ENCODE data around the gene GEMIN5. TPM values are rescaled to one million over a fixed set of nuclear protein-coding genes. Genes with fewer than 3 reads are reported as not detected.

The GEMIN5 gene
- total RNA-seq, 1 experiment from 2014 or later, result 35.8 TPM

DNA sequence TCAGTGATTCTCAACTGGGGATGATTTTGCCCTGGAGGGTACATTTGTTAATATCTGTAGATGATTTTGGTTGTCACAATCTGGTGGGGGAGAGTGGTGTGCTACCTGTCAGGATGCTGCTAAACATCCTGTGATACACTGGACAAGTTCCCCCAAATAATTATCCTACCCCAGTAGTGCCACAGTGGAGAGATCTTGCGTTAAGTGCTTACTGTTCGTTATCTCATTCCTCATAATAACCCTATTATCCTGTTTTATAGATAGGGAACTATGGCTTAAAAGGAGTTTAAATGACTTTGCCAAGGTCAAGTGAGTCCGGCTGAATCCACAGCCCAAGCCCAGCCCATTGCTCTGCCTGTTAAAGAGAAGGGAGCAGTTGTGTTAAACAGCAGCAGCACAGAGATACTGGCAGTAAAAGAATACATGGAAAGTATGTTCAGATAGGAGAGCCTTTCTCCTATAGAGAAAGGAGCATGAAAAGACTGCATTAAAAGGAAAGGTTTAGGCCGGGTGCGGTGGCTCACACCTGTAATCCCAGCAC, 64.2 kb downstream of the GEMIN5 start:
- WGBS (ENCODE audit: extremely low coverage, insufficient read length, low lambda C conversion rate), result no CpG with 5 or more reads among the region's 5 CpGs
- H3K27ac Mint-ChIP-seq, result no peak overlapping the region
- no peak overlapping the region for H4K5ac ChIP-seq (ENCODE audit: insufficient read length, low read depth, low read length)

More for the DNA sequence above, 64.2 kb downstream of the GEMIN5 start:
- Histone ChIP-seq H4K8ac (replicated peaks; ENCODE audit: insufficient read length, low read depth, low read length) (no peak overlapping the region), H3K23ac (ENCODE audit: insufficient read length, low read depth, low read length) (no peak overlapping the region), H3K23me2 (ENCODE audit: insufficient read length, low read depth, low read length, poor library complexity, severe bottlenecking) (no peaks in the 10 kb centered on the region), H3K18ac (ENCODE audit: insufficient read length, low read depth, low read length) (no peak overlapping the region), H3K4me2 (ENCODE audit: insufficient read depth, insufficient read length, low read length) (no peak overlapping the region), H3K56ac (ENCODE audit: insufficient read length, low read depth, low read length) (no peak overlapping the region), H3K9ac (ENCODE audit: extremely low read depth, insufficient read length, low read length) (no peak overlapping the region), H2BK15ac (ENCODE audit: low read depth, low read length) (no peak overlapping the region), H3K4ac (ENCODE audit: low read depth, low read length) (no peak overlapping the region), H2AK5ac (ENCODE audit: insufficient read length, low read length) (no peak overlapping the region), H3K27me3 (ENCODE audit: insufficient read depth, low read length) (no peaks in the 10 kb centered on the region), H3K79me2 (ENCODE audit: insufficient read depth, low read length) (no peaks in the 10 kb centered on the region), H2BK12ac (ENCODE audit: insufficient read length, low read depth, low read length) (no peak overlapping the region), H3T11ph (ENCODE audit: low read length) (no peak overlapping the region), H3K27ac (ENCODE audit: insufficient read length, low read depth, low read length) (no peak overlapping the region), H4K91ac (ENCODE audit: insufficient read length, low read depth, low read length) (no peak overlapping the region), H4K20me1 (ENCODE audit: control insufficient read depth, insufficient read depth, insufficient read length) (no peaks in the 10 kb centered on the region), H3K79me1 (ENCODE audit: insufficient read depth, low read depth, low read length, poor library complexity, severe bottlenecking) (no peaks in the 10 kb centered on the region), H2AFZ (ENCODE audit: low read length) (no peak overlapping the region), H3K14ac (ENCODE audit: insufficient read depth, low read length) (no peak overlapping the region), H3K4me1 (ENCODE audit: insufficient read depth, low read length) (no peaks in the 10 kb centered on the region), H2BK5ac (ENCODE audit: insufficient read length, low read length) (no peak overlapping the region), H3K9me3 (ENCODE audit: control insufficient read depth, low read depth, low read length) (no peaks in the 10 kb centered on the region), H2BK20ac (ENCODE audit: low read depth, low read length, poor library complexity, severe bottlenecking) (no peak overlapping the region), H2BK120ac (ENCODE audit: low read depth, low read length, poor library complexity, severe bottlenecking) (no peak overlapping the region)
- Mint-ChIP-seq H3K9me3 (peaks cover 5 to 7% of the 10 kb centered on the region in 2 experiments; a peak in 4 of 5 replicates), H3K27me3 (ENCODE audit: low read depth) (no peaks in the 10 kb centered on the region), H3K4me3 (no peak overlapping the region), H3K4me1 (no peaks in the 10 kb centered on the region), H3K36me3 (ENCODE audit: insufficient read depth in 1 of 3, low read depth in 3 of 3) (peaks cover 46 to 82% (median 73%) of the 10 kb centered on the region in 3 experiments)
- DNase-seq, result no peak
- TF ChIP-seq, protein P1, sequence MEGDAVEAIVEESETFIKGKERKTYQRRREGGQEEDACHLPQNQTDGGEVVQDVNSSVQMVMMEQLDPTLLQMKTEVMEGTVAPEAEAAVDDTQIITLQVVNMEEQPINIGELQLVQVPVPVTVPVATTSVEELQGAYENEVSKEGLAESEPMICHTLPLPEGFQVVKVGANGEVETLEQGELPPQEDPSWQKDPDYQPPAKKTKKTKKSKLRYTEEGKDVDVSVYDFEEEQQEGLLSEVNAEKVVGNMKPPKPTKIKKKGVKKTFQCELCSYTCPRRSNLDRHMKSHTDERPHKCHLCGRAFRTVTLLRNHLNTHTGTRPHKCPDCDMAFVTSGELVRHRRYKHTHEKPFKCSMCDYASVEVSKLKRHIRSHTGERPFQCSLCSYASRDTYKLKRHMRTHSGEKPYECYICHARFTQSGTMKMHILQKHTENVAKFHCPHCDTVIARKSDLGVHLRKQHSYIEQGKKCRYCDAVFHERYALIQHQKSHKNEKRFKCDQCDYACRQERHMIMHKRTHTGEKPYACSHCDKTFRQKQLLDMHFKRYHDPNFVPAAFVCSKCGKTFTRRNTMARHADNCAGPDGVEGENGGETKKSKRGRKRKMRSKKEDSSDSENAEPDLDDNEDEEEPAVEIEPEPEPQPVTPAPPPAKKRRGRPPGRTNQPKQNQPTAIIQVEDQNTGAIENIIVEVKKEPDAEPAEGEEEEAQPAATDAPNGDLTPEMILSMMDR (conservative IDR thresholded peaks at IDR 0.05), result no peak
